Suprapubic skin (tissue), 3 donors: Measurements from ENCODE around the gene POLR3A.

ENCODE experiments used
- POLR2A ChIP-seq, 2 donors: fragments of 450-650 bp; IDR thresholded peaks; one replicate each; pipeline ENCODE4 v1.6.1; 2017; ENCODE audit warnings: antibody characterized with exemption in 2 of 2, mild to moderate bottlenecking in 2 of 2, moderate library complexity in 2 of 2
- TF ChIP-seq, protein P1 (sequence below), 2 donors: fragments of 200-600 bp in 1 of 2; fragments of 450-650 bp in 1 of 2; sonication (generic) in 1 of 2; IDR thresholded peaks; one replicate each; pipeline ENCODE4 v1.5.1; 2016 to 2019; ENCODE audit warnings: antibody characterized with exemption in 2 of 2, mild to moderate bottlenecking in 1 of 2, moderate library complexity in 1 of 2

- TF ChIP-seq, protein P1, sequence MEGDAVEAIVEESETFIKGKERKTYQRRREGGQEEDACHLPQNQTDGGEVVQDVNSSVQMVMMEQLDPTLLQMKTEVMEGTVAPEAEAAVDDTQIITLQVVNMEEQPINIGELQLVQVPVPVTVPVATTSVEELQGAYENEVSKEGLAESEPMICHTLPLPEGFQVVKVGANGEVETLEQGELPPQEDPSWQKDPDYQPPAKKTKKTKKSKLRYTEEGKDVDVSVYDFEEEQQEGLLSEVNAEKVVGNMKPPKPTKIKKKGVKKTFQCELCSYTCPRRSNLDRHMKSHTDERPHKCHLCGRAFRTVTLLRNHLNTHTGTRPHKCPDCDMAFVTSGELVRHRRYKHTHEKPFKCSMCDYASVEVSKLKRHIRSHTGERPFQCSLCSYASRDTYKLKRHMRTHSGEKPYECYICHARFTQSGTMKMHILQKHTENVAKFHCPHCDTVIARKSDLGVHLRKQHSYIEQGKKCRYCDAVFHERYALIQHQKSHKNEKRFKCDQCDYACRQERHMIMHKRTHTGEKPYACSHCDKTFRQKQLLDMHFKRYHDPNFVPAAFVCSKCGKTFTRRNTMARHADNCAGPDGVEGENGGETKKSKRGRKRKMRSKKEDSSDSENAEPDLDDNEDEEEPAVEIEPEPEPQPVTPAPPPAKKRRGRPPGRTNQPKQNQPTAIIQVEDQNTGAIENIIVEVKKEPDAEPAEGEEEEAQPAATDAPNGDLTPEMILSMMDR (IDR thresholded peaks at IDR 0.05): no peak
- TF ChIP-seq POLR2A (IDR thresholded peaks at IDR 0.05): no peak
Observed at GRCh38 chr10:78062296-78062695, 33.0 kb upstream of the POLR3A start.
